Mucosa of rectum (tissue), 2 donors: Measurements from ENCODE around the gene TMEM176A.

Source experiments
- H3K27ac ChIP-seq, 2 donors: one replicate each; pipeline ENCODE4 v1.7.0; 2013; ENCODE audit warnings: inconsistent platforms in 2 of 2, low read depth in 2 of 2, low read length in 2 of 2
- H3K27me3 ChIP-seq, 2 donors: one replicate each; pipeline ENCODE4 v1.7.0; 2013; ENCODE audit warnings: low read length in 2 of 2; ENCODE audit not compliant: control insufficient read depth in 2 of 2, insufficient read depth in 2 of 2
- H3K36me3 ChIP-seq, 2 donors: one replicate each; pipeline ENCODE4 v1.7.0; 2013; ENCODE audit warnings: low read length in 2 of 2; ENCODE audit not compliant: control insufficient read depth in 2 of 2, insufficient read depth in 2 of 2
- H3K4me1 ChIP-seq, 2 donors: one replicate each; pipeline ENCODE4 v1.7.0; 2013; ENCODE audit warnings: low read length in 2 of 2, mild to moderate bottlenecking in 1 of 2; ENCODE audit not compliant: control insufficient read depth in 2 of 2, insufficient read depth in 2 of 2
- H3K4me3 ChIP-seq, 2 donors: one replicate each; pipeline ENCODE4 v1.7.0; 2013; ENCODE audit warnings: low read length in 2 of 2
- H3K9ac ChIP-seq, 2 donors: one replicate each; pipeline ENCODE4 v1.7.0; 2013; ENCODE audit warnings: low read length in 2 of 2, low read depth in 1 of 2, mild to moderate bottlenecking in 1 of 2
- H3K9me3 ChIP-seq, 2 donors: one replicate each; pipeline ENCODE4 v1.7.0; 2013; ENCODE audit warnings: low read length in 2 of 2; ENCODE audit not compliant: control insufficient read depth in 2 of 2
- donor health status: healthy.
- donor health status: Normal muscosa, but diverticular disease.

The TMEM176A gene

GRCh38 chr7:150828384-150828783, 27.8 kb downstream of the TMEM176A start:
- Histone ChIP-seq H3K4me3 (no peak overlapping the region), H3K27ac (no peak overlapping the region), H3K9ac (no peak overlapping the region), H3K9me3 (no peaks in the 10 kb centered on the region), H3K4me1 (peaks cover 21 to 37% of the 10 kb centered on the region in 2 donors), H3K27me3 (no peaks in the 10 kb centered on the region), H3K36me3 (no peaks in the 10 kb centered on the region)

- H3K4me1 ChIP-seq, result peaks cover 21 to 37% of the 10 kb centered on the region in 2 donors
- H3K27ac ChIP-seq, result no peak overlapping the region
- H3K9ac ChIP-seq, result no peak overlapping the region
- H3K27me3 ChIP-seq, result no peaks in the 10 kb centered on the region
- no peaks in the 10 kb centered on the region for H3K9me3 ChIP-seq
- no peak overlapping the region for H3K4me3 ChIP-seq
- H3K36me3 ChIP-seq, result no peaks in the 10 kb centered on the region
Measured at GRCh38 chr7:150829426-150829825, 28.9 kb downstream of the TMEM176A start.

- peaks cover 17 to 29% of the 10 kb centered on the region in 2 donors for H3K4me1 ChIP-seq
Measured at GRCh38 chr7:150830937-150831336, 30.4 kb downstream of the TMEM176A start.

GRCh38 chr7:150831851-150832250, 31.3 kb downstream of the TMEM176A start:
- Histone ChIP-seq H3K4me1 (peaks cover 14 to 20% of the 10 kb centered on the region in 2 donors), H3K27ac (no peak overlapping the region), H3K9ac (no peak overlapping the region), H3K4me3 (no peak overlapping the region), H3K36me3 (no peaks in the 10 kb centered on the region), H3K9me3 (no peaks in the 10 kb centered on the region), H3K27me3 (no peaks in the 10 kb centered on the region)

More at GRCh38 chr7:150830937-150831336, 30.4 kb downstream of the TMEM176A start:
- Histone ChIP-seq H3K4me3 (no peak overlapping the region), H3K27ac (peak overlapping the region; percentile 73 to 74), H3K9ac (no peak overlapping the region), H3K9me3 (no peaks in the 10 kb centered on the region), H3K36me3 (no peaks in the 10 kb centered on the region), H3K27me3 (no peaks in the 10 kb centered on the region)

- no peak overlapping the region for H3K9ac ChIP-seq
- H3K36me3 ChIP-seq, result no peaks in the 10 kb centered on the region
- H3K27ac ChIP-seq, result no peak overlapping the region
- H3K27me3 ChIP-seq, result no peaks in the 10 kb centered on the region
- H3K9me3 ChIP-seq, result no peaks in the 10 kb centered on the region
- H3K4me1 ChIP-seq, result peaks cover 11 to 14% of the 10 kb centered on the region in 2 donors
- H3K4me3 ChIP-seq, result no peak overlapping the region
Measured at GRCh38 chr7:150835019-150835418, 34.5 kb downstream of the TMEM176A start.

GRCh38 chr7:150835702-150836280, 35.2 kb downstream of the TMEM176A start:
- Histone ChIP-seq H3K36me3 (no peaks in the 10 kb centered on the region), H3K4me3 (no peak overlapping the region), H3K4me1 (peaks cover 7% of the 10 kb centered on the region in 2 donors), H3K27ac (no peak overlapping the region), H3K9me3 (no peaks in the 10 kb centered on the region), H3K9ac (no peak overlapping the region), H3K27me3 (no peaks in the 10 kb centered on the region)

GRCh38 chr7:150838965-150839650, 38.5 kb downstream of the TMEM176A start:
- Histone ChIP-seq H3K9ac (no peak overlapping the region), H3K4me1 (no peaks in the 10 kb centered on the region), H3K27me3 (no peaks in the 10 kb centered on the region), H3K27ac (no peak overlapping the region), H3K9me3 (no peaks in the 10 kb centered on the region), H3K4me3 (no peak overlapping the region), H3K36me3 (no peaks in the 10 kb centered on the region)

- Histone ChIP-seq H3K9me3 (no peaks in the 10 kb centered on the region), H3K36me3 (no peaks in the 10 kb centered on the region), H3K4me1 (peaks cover 0 to 2% of the 10 kb centered on the region in 2 donors), H3K27me3 (no peaks in the 10 kb centered on the region), H3K4me3 (no peak overlapping the region), H3K9ac (no peak overlapping the region), H3K27ac (no peak overlapping the region)
Measured at GRCh38 chr7:150842018-150842417, 41.4 kb downstream of the TMEM176A start.

- no peak overlapping the region for H3K27ac ChIP-seq
- no peaks in the 10 kb centered on the region for H3K27me3 ChIP-seq
- H3K4me3 ChIP-seq, result no peak overlapping the region
- H3K36me3 ChIP-seq, result no peaks in the 10 kb centered on the region
- H3K9ac ChIP-seq, result no peak overlapping the region
- no peaks in the 10 kb centered on the region for H3K9me3 ChIP-seq
- peaks cover 0 to 2% of the 10 kb centered on the region in 2 donors for H3K4me1 ChIP-seq
Measured at GRCh38 chr7:150842716-150843115, 42.1 kb downstream of the TMEM176A start.

GRCh38 chr7:150845421-150845861, 44.9 kb downstream of the TMEM176A start:
- peaks cover 0 to 2% of the 10 kb centered on the region in 2 donors for H3K4me1 ChIP-seq
- no peak overlapping the region for H3K27ac ChIP-seq
- no peak overlapping the region for H3K4me3 ChIP-seq
- H3K36me3 ChIP-seq, result no peaks in the 10 kb centered on the region
- H3K9me3 ChIP-seq, result no peaks in the 10 kb centered on the region
- H3K27me3 ChIP-seq, result no peaks in the 10 kb centered on the region
- no peak overlapping the region for H3K9ac ChIP-seq
